Measurements from ENCODE around the gene ANKRD52. TPM values are rescaled to one million over a fixed set of nuclear protein-coding genes. Genes with fewer than 3 reads are reported as not detected.
"Not testable (repeated sequence)": the region's sequence is repeated elsewhere in the genome, so short reads cannot be mapped to it uniquely, and the experiment has no call there.

The ANKRD52 gene
- polyA plus RNA-seq, 2 of the 4 experiments (the other 2 are of a cell fraction): 26.1 to 48.7 TPM

GRCh38 chr12:56286044-56286830 lies 28.1 kb upstream of the ANKRD52 start:
- POLR2A ChIA-PET: interaction anchor here (1.5 kb wide), 1 partner anchor 20 kb away, joined by 6 read pairs; no protein-coding TSS in a partner anchor
- Histone ChIP-seq H3K9me3 (no peaks in the 10 kb centered on the region), H3K4me2 (peak overlapping the region; percentile 66), H3K4me1 (peaks cover 32% of the 10 kb centered on the region), H3K4me3 (0 out of 3 replicates have a peak overlapping the region, but pooled peaks have one; percentile 1), H3K27ac (peak overlapping the region; percentile 48 to 70; a peak in 4 of 6 replicates)
- peak; percentile 37 to 42; a peak in 5 of 6 replicates for ATAC-seq
- 14% methylated on average over 4 of the region's 4 CpGs for WGBS (ENCODE audit: missing lambda C conversion rate)
- CTCF ChIA-PET: interaction anchor here (0.9 to 4.8 kb wide), 8 partner anchors 10 to 178 kb away, joined by 3 to 36 read pairs (median 6); partner anchors contain the start of genes ANKRD52, COQ10A, RNF41 and SMARCC2
- no peak for FAIRE-seq
- no peak for TF ChIP-seq SMC3 (IDR thresholded peaks at IDR 0.05)
- no peak for TF ChIP-seq FOSB (CRISPR knock-in tag; IDR thresholded peaks at IDR 0.05)
- peak; percentile 63 to 73; a peak in 3 of 4 replicates for TF ChIP-seq CEBPB (IDR thresholded peaks at IDR 0.05)
- TF ChIP-seq CBX2 (IDR thresholded peaks at IDR 0.05; ENCODE audit: borderline replicate concordance, low read depth): no peak
- no peak for TF ChIP-seq ZC3H11A (IDR thresholded peaks at IDR 0.05)
- no peak for TF ChIP-seq PHF8 (IDR thresholded peaks at IDR 0.05; ENCODE audit: borderline replicate concordance, low read depth)
- 0 out of 5 replicates have a peak, but pooled peaks of 1 of the 2 experiments have one; percentile 16 for TF ChIP-seq JUN (IDR thresholded peaks at IDR 0.05)
- DNase-seq (ENCODE audit: low read depth in 1 of 2, low spot score in 1 of 2): no peak

- H3K9me3 ChIP-seq; H3K27ac ChIP-seq; H3K4me2 ChIP-seq; FAIRE-seq; DNase-seq (ENCODE audit: low read depth in 1 of 2, low spot score in 1 of 2); H3K4me3 ChIP-seq; ATAC-seq: not testable (repeated sequence)
- WGBS (ENCODE audit: missing lambda C conversion rate): 91% methylated on average over 5 of the region's 5 CpGs
- POLR2A ChIA-PET: interaction anchor here (1.0 kb wide), 1 partner anchor 17 kb away, joined by 3 read pairs; the partner anchor contains the start of gene COQ10A
- CTCF ChIA-PET: interaction anchor here (0.7 to 4.8 kb wide), 3 partner anchors 16 to 78 kb away, joined by 3 to 36 read pairs (median 22); partner anchors contain the start of genes ANKRD52 and COQ10A
- H3K4me1 ChIP-seq: peaks cover 32% of the 10 kb centered on the region
Observed at GRCh38 chr12:56284263-56284662, 26.1 kb upstream of the ANKRD52 start.

- Histone ChIP-seq H3K4me1 (peaks cover 25% of the 10 kb centered on the region), H3K4me2 (no peak overlapping the region), H3K9me3 (no peaks in the 10 kb centered on the region), H3K4me3 (no peak overlapping the region), H3K27ac (no peak overlapping the region)
- ChIA-PET CTCF (interaction anchor here (1.2 to 1.6 kb wide), 3 partner anchors 9 to 24 kb away, joined by 3 to 4 read pairs (median 4); partner anchors contain the start of genes ANKRD52 and COQ10A), POLR2A (interaction anchor here (1.5 kb wide), 1 partner anchor 16 kb away, joined by 9 read pairs; the partner anchor contains the start of gene COQ10A)
- 85% methylated on average over 2 of the region's 2 CpGs for WGBS (ENCODE audit: missing lambda C conversion rate)
- TF ChIP-seq FOXS1 (CRISPR knock-in tag; IDR thresholded peaks at IDR 0.05): no peak
- peak; percentile 94 for TF ChIP-seq MAFK (IDR thresholded peaks at IDR 0.05; ENCODE audit: partially characterized antibody)
- FAIRE-seq (no peak), ATAC-seq (no peak), DNase-seq (ENCODE audit: low read depth in 1 of 2, low spot score in 1 of 2) (no peak)
Observed at GRCh38 chr12:56282579-56282978, 24.4 kb upstream of the ANKRD52 start.

- POLR2A ChIA-PET: no interaction called here
- CTCF ChIA-PET: interaction anchor here (0.6 to 1.6 kb wide), 4 partner anchors 9 to 28 kb away, joined by 3 to 4 read pairs (median 4); partner anchors contain the start of genes ANKRD52 and COQ10A
- Histone ChIP-seq H3K27ac (no peak overlapping the region), H3K4me1 (peaks cover 20% of the 10 kb centered on the region), H3K4me3 (no peak overlapping the region), H3K9me3 (no peaks in the 10 kb centered on the region), H3K4me2 (no peak overlapping the region)
- whole genome bisulfite sequencing (ENCODE audit: missing lambda C conversion rate): 84% methylated on average over 6 of the region's 6 CpGs
- DNase-seq (ENCODE audit: low read depth in 1 of 2, low spot score in 1 of 2) (no peak), FAIRE-seq (no peak), ATAC-seq (no peak)
- TF ChIP-seq MAX (IDR thresholded peaks at IDR 0.05) (no peak), JUNB (IDR thresholded peaks at IDR 0.05) (no peak), FOSB (CRISPR knock-in tag; IDR thresholded peaks at IDR 0.05) (no peak), CHD2 (IDR thresholded peaks at IDR 0.05; ENCODE audit: low read length, partially characterized antibody) (no peak), NPAS2 (CRISPR knock-in tag; IDR thresholded peaks at IDR 0.05; ENCODE audit: borderline replicate concordance) (no peak), HOXB5 (CRISPR knock-in tag; IDR thresholded peaks at IDR 0.05) (no peak), ESRRA (IDR thresholded peaks at IDR 0.05; ENCODE audit: borderline replicate concordance, low read length) (no peak), E2F6 (IDR thresholded peaks at IDR 0.05; ENCODE audit: borderline replicate concordance, low read depth) (no peak)
Observed at GRCh38 chr12:56282030-56282429, 23.8 kb upstream of the ANKRD52 start.

All from A549 (cell line).